AML-193 (cell line): ENCODE results near the gene TMIGD1.
"Not testable (repeated sequence)": the region's sequence is repeated elsewhere in the genome, so short reads cannot be mapped to it uniquely, and the experiment has no call there.

Experiments used
- DNase-seq, 2 experiments: peaks; one replicate each; lab custom pipeline; 2025; lab: John Stamatoyannopoulos, UW

Gene TMIGD1

GRCh38 chr17:30358055-30358760, 24.4 kb upstream of the TMIGD1 start:
- DNase-seq, result no peak

GRCh38 chr17:30357476-30357875, 23.6 kb upstream of the TMIGD1 start:
- DNase-seq, result no peak

DNA sequence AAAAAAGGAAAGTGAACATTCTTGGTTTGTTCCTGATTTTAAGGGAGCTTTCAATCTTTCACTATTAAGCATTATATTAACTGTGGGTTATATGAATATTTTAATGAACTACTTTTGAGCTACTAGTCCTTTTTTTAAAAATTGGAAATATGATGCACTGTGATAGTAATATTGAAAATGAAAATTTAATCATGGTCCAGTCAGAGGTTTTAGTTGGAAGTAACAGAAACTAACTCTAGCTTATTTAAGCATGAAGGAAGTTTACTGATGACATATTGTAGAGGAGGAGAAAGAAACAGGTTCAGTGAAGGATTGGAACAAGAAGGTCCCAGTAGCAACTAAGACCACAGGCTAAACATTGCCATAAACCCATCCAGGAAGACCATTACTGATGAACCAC, 20.8 kb upstream of the TMIGD1 start:
- DNase-seq, result no peak

GRCh38 chr17:30352240-30352814, 18.5 kb upstream of the TMIGD1 start:
- DNase-seq, result no peak

- DNase-seq, result peak; percentile 43 to 55
Measured at GRCh38 chr17:30351735-30352134, 17.9 kb upstream of the TMIGD1 start.

DNA sequence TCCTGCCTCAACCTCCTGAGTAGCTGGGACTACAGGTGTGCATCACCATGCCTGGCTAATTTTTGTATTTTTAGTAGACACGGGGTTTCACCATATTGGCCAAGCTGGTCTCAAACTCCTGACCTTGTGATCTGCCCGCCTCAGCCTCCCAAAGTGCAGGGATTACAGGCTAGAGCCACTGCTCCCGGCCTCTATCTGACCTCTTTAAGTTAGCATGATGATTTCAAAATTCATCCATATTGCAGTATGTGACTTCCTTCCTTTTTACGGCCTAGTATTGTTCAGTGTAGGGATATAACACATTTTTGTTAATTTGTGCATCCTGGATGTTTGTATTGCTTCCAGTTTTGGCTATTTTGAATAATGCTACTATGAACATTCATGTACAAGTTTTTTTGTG, 17.4 kb upstream of the TMIGD1 start:
- DNase-seq, result peak; percentile 91 to 93

DNA sequence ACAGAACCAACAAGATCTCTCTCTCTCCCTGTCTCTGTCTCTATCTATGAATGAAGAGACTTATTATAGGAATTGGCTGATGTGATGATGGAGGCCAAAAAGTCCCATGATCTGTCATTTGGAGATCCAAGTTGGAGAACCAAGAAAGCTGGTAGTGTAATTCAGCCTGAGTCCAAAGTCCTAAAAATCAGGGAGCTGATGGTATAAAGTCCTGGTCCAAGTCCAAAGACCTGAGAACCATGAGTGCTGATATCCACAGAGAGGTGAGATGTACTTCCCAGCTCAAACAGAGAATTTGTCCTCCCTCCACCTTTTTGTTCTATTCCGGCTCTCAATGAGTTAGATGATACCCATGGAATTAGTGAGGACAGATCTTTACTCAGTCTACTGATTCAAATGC, 15.4 kb upstream of the TMIGD1 start:
- no peak for DNase-seq

- DNase-seq, result no peak
Measured at GRCh38 chr17:30347488-30347887, 13.6 kb upstream of the TMIGD1 start.

- no peak for DNase-seq
Measured at GRCh38 chr17:30346221-30346795, 12.5 kb upstream of the TMIGD1 start.

- no peak for DNase-seq
Measured at GRCh38 chr17:30345527-30346075, 11.7 kb upstream of the TMIGD1 start.

DNA sequence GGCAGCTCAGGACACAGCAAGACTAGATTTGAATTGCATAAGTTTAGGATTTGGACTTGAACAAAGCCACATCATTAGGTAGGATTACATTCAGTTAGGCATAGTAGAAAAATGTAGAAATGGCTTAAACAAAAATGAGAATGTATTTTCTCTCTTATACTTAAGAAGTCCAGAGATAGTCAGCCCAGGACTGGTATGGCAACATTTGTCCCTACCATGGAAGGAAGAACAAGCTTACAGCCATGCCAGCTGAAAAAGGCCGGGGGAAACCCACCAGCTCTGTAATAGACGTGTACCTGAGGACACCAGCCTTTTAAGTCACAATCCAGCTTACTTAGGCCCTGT, 11.2 kb upstream of the TMIGD1 start:
- no peak for DNase-seq

- DNase-seq, result peak; percentile 100
Measured at GRCh38 chr17:30344283-30345088, 10.6 kb upstream of the TMIGD1 start.

GRCh38 chr17:30343796-30344195, 9.9 kb upstream of the TMIGD1 start:
- no peak for DNase-seq

- DNase-seq, result not testable (repeated sequence)
Measured at GRCh38 chr17:30343244-30343643, 9.4 kb upstream of the TMIGD1 start.

DNA sequence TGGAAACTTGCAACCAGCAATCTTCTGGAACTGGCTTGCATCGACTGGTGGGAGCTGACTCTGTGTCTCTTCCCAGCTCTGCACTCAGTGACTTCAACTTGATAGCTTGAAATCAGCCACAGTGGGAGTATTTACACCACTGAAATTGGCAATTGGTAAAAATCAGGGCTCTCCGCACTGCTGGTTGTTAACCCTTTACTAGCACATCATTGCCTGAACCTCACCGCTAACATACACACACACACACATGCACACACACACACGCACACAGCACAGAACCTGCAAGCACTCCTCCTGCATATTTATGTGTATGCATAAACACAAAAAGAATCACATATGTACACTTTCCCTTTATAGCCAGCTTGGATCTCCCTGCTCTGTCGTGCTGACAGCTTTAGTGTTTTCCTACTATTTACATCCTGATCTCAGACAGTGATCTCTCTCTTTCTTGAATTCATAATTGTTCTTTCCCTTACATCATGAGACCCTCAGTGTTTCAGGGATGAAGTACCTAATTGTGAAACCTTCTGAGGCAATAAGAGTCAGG, 7.9 kb upstream of the TMIGD1 start:
- no peak for DNase-seq

DNA sequence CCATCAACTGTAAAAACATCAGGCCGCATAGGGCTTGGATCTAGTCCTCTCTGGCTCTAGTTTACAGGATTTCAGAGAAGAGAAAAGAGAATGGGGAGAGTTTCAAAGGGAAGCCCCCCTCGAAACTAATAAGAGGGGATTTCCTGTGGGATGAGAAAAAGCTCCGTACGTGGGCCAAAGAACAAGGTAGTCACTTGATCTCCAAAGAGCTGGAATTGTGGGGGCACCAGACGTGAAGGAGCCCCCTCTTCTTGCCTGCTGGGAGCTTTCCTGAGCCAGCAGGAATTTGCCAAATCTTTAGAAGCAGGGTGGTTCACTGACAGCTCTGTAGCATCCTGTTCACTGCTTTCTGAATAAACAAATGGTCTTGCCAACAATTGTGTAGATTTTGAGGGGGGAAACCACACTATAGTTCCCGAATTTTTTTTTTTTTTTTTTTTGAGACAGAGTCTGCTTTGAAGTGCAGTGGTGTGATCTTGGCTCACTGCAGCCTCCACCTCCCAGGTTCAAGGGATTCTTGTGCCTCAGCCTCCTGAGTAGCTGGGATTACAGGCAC, 7.0 kb upstream of the TMIGD1 start:
- DNase-seq, result no peak

DNA sequence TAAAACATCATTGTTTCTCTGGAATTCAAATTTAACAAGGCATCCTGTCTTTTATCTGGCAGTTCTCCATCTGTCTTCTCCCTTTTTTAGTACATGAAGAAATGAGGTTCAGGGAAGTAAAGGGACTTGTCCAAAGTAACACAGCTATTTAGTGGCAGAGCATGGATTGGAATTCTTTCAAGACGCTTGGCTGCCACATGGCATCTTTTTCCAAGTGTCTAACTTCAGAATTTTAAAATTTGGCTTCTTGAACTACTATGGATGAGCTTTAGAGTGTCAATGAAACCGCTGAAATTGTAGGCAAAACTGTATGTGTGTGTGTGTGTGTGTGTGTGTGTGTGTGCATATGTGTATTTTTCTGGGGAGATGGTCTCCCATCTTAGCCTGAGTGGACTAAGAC, 5.2 kb upstream of the TMIGD1 start:
- DNase-seq, result no peak

- peak; percentile 20 to 31 for DNase-seq
Measured at GRCh38 chr17:30337393-30337999, 3.6 kb upstream of the TMIGD1 start.

GRCh38 chr17:30336369-30337171, 2.7 kb upstream of the TMIGD1 start:
- DNase-seq, result peak; percentile 91 to 95

- DNase-seq, result no peak
Measured at GRCh38 chr17:30334421-30334820, 564 bp upstream of the TMIGD1 start.
